ENCODE data around the gene TMEM40. TPM values are rescaled to one million over a fixed set of nuclear protein-coding genes. Genes with fewer than 3 reads are reported as not detected.

Gene TMEM40
- total and polyA plus RNA-seq, 2 of the 13 experiments (the other 11 are each of a cell fraction or from before 2014, with no cell fraction given): 0.16 TPM; not detected in 1

- TF ChIP-seq ZNF614 (CRISPR knock-in tag; IDR thresholded peaks at IDR 0.05; ENCODE audit: borderline replicate concordance) (no peak), ZNF747 (CRISPR knock-in tag; IDR thresholded peaks at IDR 0.05; ENCODE audit: borderline replicate concordance) (no peak), U2AF2 (IDR thresholded peaks at IDR 0.05; ENCODE audit: low read depth, low read length) (no peak), PHF20 (CRISPR knock-in tag; IDR thresholded peaks at IDR 0.05) (no peak), ZNF235 (CRISPR knock-in tag; IDR thresholded peaks at IDR 0.05; ENCODE audit: borderline replicate concordance) (no peak)
Measured at GRCh38 chr3:12799525-12800440, 40.7 kb upstream of the TMEM40 start (continued).

DNA sequence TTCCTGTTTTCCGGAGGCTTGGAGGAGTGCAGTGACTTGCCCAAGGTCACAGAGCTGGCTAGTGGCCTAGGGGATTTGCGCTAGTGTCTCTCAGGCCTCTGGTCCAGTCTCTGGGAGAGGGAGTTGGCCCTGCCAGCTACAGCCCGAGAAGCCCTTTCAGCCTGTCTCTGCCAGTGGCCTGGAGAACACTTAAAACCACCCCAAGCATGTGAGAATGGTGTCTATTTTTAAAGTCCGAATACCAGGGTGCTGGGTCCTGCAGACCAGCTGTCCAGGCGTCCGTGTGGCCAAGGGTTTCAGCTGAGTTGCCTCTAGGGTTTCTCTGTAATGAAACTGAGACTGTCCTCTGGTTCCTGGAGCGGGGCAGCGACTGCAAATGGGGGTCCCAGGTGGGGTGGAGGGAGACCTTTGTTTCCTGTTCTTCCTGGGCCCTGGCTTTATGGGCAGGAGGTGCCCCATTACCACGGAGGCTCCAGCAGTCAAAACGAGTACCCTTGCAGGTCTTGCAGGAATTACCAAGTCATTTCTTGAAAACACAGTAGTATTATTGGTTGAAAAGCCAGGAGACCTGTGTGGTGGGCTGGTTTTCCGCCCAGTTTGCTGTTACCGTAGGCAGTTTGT is 39.6 kb upstream of the TMEM40 start:
- Histone ChIP-seq H3K9me3 (ENCODE audit: low read length) (no peaks in the 10 kb centered on the region), H2AFZ (ENCODE audit: low read length) (no peak overlapping the region), H3K79me2 (ENCODE audit: insufficient read depth, low read length) (no peaks in the 10 kb centered on the region), H3K27me3 (ENCODE audit: control insufficient read depth in 1 of 2, insufficient read depth in 2 of 2, low read length in 2 of 2) (peaks cover 0 to 33% of the 10 kb centered on the region in 2 experiments; a peak in 2 of 5 replicates), H4K20me1 (ENCODE audit: insufficient read depth, low read length) (no peaks in the 10 kb centered on the region), H3K4me2 (ENCODE audit: low read depth, low read length) (no peak overlapping the region), H3K4me1 (ENCODE audit: insufficient read depth, low read length) (no peaks in the 10 kb centered on the region), H3K27ac (ENCODE audit: extremely low read length, insufficient read depth, low read length) (no peak overlapping the region), H3K4me3 (replicated peaks in 1 of 3; ENCODE audit: insufficient read depth in 1 of 3, low read depth in 2 of 3, low read length in 3 of 3) (no peak overlapping the region), H3K9ac (ENCODE audit: insufficient read depth, low read depth, low read length) (no peak overlapping the region), H3K36me3 (replicated peaks in 1 of 2; ENCODE audit: control insufficient read depth in 1 of 2, insufficient read depth in 2 of 2, low read length in 2 of 2) (no peaks in the 10 kb centered on the region)
- ChIA-PET POLR2A (no interaction called here), CTCF (ENCODE audit: low intra/inter-chr PET ratio, low total read pairs) (no interaction called here)
- no peak for FAIRE-seq
- peak; percentile 24; the same call in 1 of the 3 replicates for ATAC-seq
- in situ Hi-C loops (cut with HindIII; ENCODE audit: extremely low pct_ligation_motif_present, low pct_unique_long_range_greater_than_20kb) (no loop called here), intact Hi-C loops (cut with micrococcal nuclease; ENCODE audit: unreplicated experiment) (no loop called here)
- 54% methylated on average over 4 of the region's 12 CpGs for WGBS (ENCODE audit: low lambda C conversion rate)
- no peak for DNase-seq (ENCODE audit: low spot score)
- BruUV-seq (replicated peaks): no TSS peak
- TF ChIP-seq, protein P1, sequence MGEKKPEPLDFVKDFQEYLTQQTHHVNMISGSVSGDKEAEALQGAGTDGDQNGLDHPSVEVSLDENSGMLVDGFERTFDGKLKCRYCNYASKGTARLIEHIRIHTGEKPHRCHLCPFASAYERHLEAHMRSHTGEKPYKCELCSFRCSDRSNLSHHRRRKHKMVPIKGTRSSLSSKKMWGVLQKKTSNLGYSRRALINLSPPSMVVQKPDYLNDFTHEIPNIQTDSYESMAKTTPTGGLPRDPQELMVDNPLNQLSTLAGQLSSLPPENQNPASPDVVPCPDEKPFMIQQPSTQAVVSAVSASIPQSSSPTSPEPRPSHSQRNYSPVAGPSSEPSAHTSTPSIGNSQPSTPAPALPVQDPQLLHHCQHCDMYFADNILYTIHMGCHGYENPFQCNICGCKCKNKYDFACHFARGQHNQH (CRISPR knock-in tag; IDR thresholded peaks at IDR 0.05): no peak
- TF ChIP-seq KLF9 (CRISPR knock-in tag; IDR thresholded peaks at IDR 0.05; ENCODE audit: low read depth) (no peak), PITX1 (CRISPR knock-in tag; IDR thresholded peaks at IDR 0.05) (no peak), ZC3H4 (CRISPR knock-in tag; IDR thresholded peaks at IDR 0.05; ENCODE audit: borderline replicate concordance) (no peak), MEF2D (CRISPR knock-in tag; IDR thresholded peaks at IDR 0.05) (no peak), JUN (CRISPR knock-in tag; IDR thresholded peaks at IDR 0.05) (no peak), THAP11 (CRISPR knock-in tag; IDR thresholded peaks at IDR 0.05) (no peak), ZNF766 (CRISPR knock-in tag; IDR thresholded peaks at IDR 0.05; ENCODE audit: borderline replicate concordance) (no peak), SMAD3 (CRISPR knock-in tag; IDR thresholded peaks at IDR 0.05) (no peak), SIX1 (CRISPR knock-in tag; IDR thresholded peaks at IDR 0.05; ENCODE audit: borderline replicate concordance) (no peak)
- TF ChIP-seq, protein P2, sequence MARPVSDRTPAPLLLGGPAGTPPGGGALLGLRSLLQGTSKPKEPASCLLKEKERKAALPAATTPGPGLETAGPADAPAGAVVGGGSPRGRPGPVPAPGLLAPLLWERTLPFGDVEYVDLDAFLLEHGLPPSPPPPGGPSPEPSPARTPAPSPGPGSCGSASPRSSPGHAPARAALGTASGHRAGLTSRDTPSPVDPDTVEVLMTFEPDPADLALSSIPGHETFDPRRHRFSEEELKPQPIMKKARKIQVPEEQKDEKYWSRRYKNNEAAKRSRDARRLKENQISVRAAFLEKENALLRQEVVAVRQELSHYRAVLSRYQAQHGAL (CRISPR knock-in tag; IDR thresholded peaks at IDR 0.05; ENCODE audit: not compliant biosample characterization): no peak
- TF ChIP-seq, protein P3, sequence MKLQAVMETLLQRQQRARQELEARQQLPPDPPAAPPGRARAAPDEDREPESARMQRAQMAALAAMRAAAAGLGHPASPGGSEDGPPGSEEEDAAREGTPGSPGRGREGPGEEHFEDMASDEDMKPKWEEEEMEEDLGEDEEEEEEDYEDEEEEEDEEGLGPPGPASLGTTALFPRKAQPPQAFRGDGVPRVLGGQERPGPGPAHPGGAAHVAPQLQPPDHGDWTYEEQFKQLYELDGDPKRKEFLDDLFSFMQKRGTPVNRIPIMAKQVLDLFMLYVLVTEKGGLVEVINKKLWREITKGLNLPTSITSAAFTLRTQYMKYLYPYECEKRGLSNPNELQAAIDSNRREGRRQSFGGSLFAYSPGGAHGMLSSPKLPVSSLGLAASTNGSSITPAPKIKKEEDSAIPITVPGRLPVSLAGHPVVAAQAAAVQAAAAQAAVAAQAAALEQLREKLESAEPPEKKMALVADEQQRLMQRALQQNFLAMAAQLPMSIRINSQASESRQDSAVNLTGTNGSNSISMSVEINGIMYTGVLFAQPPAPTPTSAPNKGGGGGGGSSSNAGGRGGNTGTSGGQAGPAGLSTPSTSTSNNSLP (IDR thresholded peaks at IDR 0.05; ENCODE audit: low read depth, low read length): no peak
- TF ChIP-seq, protein P4, sequence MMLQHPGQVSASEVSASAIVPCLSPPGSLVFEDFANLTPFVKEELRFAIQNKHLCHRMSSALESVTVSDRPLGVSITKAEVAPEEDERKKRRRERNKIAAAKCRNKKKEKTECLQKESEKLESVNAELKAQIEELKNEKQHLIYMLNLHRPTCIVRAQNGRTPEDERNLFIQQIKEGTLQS (CRISPR knock-in tag; IDR thresholded peaks at IDR 0.05): no peak
